DMS 273 treated with DMSO at 0.1 percent for 48 hours (cell line): ENCODE data around the gene CALN1.
A peak's percentile ranks its signal among the peaks of the same experiment; 100 is the strongest.
"Not testable (repeated sequence)": the region's sequence is repeated elsewhere in the genome, so short reads cannot be mapped to it uniquely, and the experiment has no call there.

Experiments
- DNase-seq: peaks from one replicate; lab custom pipeline; 2025; lab: John Stamatoyannopoulos, UW

The CALN1 gene

GRCh38 chr7:72408966-72409637 lies 3.0 kb downstream of the CALN1 start:
- DNase-seq, result no peak

DNA sequence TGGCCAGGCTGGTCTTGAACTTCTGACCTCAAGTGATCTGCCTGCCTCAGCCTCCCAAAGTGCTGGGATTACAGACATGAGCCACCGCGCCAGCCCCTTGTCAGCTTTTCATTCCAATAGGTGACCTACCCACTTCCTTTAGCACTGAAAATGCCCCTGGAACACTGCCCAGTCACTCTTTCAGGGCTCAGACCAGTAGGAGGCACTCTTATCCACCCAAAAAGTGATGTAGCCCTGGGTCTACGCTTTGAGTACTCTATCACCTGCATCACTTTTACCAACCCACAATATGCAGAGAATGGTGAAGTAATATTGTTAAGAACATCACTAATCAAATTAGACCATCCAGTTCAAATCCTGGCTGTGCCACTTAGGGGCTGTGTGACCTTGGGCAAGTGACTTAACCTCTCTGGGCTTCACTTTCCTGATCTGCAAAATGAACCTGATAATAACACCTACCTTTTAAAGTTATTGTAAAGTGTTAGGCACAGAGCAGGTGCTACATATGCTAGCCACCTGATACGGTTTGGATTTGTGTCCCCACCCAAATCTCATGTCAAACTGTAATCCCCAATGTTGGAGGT lies 5.2 kb downstream of the CALN1 start:
- DNase-seq, result no peak

- DNase-seq, result no peak
Observed at GRCh38 chr7:72405871-72406270, 6.3 kb downstream of the CALN1 start.

- peak; percentile 23 for DNase-seq
Observed at GRCh38 chr7:72405418-72405817, 6.7 kb downstream of the CALN1 start.

DNA sequence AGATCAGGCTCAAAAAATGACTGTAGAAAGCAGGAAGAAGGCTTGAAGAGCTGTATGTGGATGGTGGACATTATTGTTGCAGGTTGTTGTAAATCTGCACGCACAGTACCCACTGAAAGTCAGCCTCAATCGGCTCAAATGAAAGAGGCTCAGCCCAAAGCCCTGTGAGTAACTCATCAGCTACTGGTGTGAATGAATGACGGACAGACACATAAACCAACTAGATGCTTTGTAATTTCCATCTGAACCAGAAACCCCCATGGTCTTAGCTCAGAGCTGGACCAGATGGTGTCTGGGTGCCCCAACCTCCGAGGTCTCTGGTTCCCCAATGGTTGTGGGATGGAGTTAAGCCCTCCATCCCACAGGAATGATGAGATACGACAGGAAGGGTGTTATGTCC lies 7.4 kb downstream of the CALN1 start:
- no peak for DNase-seq

DNA sequence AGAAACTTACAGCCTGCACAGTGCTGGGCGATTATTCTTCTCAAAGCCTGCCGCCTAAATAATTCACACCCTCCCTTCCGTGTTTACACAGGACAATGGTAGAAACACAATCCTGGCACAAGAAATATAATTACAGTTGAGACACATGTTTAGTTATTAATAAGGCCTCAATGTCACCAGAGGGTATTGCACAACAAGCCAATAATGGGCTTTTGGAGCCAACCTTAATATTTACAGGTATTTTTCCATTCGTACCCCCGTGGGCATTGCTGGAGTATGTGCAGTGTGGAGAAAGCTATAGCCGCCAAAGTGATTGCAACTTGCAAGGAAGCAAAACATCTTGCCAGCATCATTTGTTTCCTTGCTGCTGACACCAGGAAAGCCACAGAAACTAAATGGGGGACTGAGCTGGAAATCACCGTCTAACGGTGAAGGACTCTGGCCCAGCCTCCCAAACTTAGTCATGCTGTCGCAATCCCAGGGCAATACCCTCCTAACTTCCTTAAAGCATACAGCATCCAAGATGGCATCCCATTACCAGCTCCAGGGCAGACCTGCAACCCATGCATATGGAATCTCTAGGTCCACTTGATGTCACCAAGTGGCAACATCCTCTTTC lies 8.6 kb downstream of the CALN1 start:
- DNase-seq, result no peak

- no peak for DNase-seq
Observed at GRCh38 chr7:72394016-72394415, 18.1 kb downstream of the CALN1 start.

GRCh38 chr7:72391821-72392377 lies 20.2 kb downstream of the CALN1 start:
- DNase-seq, result no peak

GRCh38 chr7:72386118-72386517 lies 26.0 kb downstream of the CALN1 start:
- no peak for DNase-seq

- no peak for DNase-seq
Observed at GRCh38 chr7:72362246-72362645, 49.9 kb downstream of the CALN1 start.

- no peak for DNase-seq
Observed at GRCh38 chr7:72345208-72345727, 66.9 kb downstream of the CALN1 start.

DNA sequence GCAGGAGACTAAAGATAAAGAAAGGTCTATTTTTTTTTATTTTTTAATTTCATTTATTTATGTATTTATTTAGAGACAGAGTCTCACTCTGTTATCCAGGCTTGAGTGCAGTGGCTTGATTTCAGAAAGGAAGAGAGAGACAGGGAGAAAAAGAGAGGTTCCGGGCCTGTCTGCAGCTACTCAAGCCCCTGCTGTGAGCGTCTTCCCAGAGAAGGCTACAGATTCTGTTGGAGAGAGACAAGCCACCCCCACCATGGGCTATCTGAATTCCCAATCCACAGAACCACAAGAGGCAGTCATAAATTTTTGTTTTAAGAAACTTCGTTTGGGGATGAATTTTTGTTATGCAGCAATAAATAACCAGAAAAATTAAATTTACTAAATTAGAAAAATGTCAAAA lies 68.1 kb downstream of the CALN1 start:
- no peak for DNase-seq

DNA sequence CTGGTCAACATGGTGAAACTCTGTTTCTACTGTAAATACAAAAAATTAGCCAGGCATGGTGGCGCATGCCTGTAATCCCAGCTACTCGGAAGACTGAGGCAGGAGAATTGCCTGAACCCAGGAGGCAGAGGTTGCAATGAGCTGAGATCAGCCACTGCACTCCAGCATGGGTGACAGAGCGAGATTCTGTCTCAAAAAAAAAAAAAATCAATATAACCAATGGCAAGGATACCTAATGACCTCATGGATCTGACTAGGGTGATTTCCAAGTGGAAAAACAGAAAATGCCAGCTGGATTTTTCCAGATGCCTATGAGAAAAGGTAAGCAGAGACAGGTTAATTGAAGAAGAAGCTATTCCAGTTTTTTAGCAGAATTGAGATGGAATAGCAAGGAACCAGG lies 68.8 kb downstream of the CALN1 start:
- DNase-seq, result not testable (repeated sequence)

GRCh38 chr7:72337390-72338167 lies 74.6 kb downstream of the CALN1 start:
- peak; percentile 18 for DNase-seq

GRCh38 chr7:72336632-72337389 lies 75.3 kb downstream of the CALN1 start:
- DNase-seq, result no peak

DNA sequence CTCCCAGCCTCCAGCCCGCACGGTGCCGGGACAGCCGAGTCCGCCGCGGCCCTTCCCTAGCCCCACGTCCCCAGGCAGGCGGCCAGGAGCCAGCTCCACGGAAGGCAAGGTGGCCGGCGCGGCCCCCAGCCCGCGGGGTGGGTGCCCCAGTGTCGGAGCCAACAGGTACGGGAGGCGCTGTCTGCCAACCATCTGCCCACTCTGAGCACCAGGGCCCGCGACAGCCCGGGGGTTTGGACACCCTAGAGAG lies 75.8 kb downstream of the CALN1 start:
- DNase-seq, result no peak

GRCh38 chr7:72335561-72336381 lies 76.4 kb downstream of the CALN1 start:
- DNase-seq, result no peak

DNA sequence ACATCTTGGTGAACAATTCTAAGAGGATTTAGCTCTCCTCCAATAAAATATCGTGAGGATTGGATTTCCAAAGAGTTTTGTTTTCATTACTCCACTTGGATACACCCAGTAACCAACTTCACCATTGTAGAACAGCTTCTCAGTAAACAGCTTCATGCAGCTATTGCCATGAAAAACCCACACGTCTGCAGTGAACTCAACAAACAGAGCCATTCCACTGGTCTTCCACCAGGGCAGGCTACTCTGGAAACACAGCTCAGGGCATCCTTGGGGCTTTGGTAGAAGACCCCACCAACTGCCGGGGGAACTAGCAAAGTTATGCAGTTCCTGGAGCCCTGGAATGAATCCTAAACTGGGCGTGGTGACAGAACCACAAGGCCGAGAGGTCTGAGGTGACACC lies 77.4 kb downstream of the CALN1 start:
- no peak for DNase-seq

DNA sequence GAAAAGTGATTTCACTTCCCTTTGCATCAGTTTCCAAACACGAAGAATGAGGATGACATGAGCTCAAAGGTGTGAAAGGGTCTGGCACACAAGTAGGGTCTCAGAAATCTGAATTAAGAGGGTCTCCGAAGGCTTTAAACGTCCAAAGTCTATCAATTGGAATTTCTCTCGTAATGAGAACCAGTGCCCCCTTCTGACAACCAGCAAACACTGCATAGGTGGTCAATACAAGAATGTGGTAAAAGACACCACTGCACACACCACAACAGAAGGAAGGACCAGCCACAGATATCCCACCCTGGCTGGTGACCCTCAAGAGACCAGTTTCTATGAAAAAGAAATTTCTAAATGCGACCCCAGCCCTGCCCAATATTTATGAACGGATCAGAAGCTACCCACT lies 78.1 kb downstream of the CALN1 start:
- DNase-seq, result no peak

DNA sequence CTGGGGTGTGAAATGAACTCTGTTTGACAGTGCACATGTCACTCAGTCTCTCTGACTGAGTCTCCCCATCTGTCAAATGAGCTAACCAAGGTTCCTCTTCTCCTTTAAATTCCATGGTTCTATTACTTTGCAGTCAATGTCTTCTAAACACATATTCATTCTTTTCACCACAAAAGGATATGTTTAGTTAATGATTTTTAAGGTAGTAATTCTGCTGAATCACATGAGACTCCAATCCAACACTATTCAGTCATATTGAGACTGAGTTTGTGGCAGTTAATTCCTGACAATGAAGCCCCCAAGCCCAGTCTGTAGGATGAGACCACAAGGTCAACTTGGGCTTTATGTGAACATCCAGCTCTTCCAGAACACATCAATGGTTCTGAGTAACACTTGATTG lies 85.3 kb downstream of the CALN1 start:
- no peak for DNase-seq

DNA sequence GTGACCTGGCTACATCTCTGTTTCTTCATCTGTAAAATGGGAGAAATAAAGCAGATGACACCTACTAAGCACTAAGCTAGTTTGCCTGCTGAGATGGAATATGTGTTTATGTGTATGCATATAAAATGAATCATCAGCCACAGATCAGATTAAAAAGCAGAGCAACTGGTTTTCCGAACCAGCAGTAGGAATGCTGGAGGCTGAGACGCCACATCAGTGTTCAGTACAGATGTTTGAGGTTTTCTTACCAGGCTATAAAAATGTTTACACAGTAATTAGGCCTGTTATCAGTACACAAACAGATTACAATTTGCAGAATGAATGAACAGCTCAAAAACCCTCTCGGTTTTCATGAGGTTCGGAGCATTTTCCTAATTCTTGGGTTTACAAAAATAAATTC lies 85.8 kb downstream of the CALN1 start:
- DNase-seq, result no peak
